K562 (cell line): Measurements from ENCODE around the gene UTP25.

Experiments used
- EP300 ChIP-seq: IDR thresholded peaks from 2 replicates; pipeline ENCODE4 v1.6.1; 2012; ENCODE audit warnings: low read length, improper control_type of control experiment
- HDAC2 ChIP-seq: fragments of 450-650 bp; IDR thresholded peaks from 2 replicates; pipeline ENCODE4 v1.6.1; 2016; ENCODE audit warnings: mild to moderate bottlenecking
- MAFK ChIP-seq: IDR thresholded peaks from 2 replicates; pipeline ENCODE4 v1.6.1; 2011; ENCODE audit warnings: low read length, improper control_type of control experiment
- PML ChIP-seq: IDR thresholded peaks from 2 replicates; pipeline ENCODE4 v1.6.1; 2012; ENCODE audit warnings: low read length, inconsistent platforms
- POLR2G ChIP-seq: fragments of 200-400 bp; formaldehyde crosslinking; IDR thresholded peaks from 2 replicates; pipeline ENCODE4 v1.6.1; 2017; ENCODE audit warnings: low read depth, mild to moderate bottlenecking, antibody characterized with exemption, low read length, moderate library complexity
- SP1 ChIP-seq: sonication (generic); formaldehyde crosslinking; IDR thresholded peaks from 2 replicates; pipeline ENCODE4 v1.8.1; 2022; ENCODE audit warnings: mild to moderate bottlenecking, missing genetic modification reagents
- TARDBP ChIP-seq: fragments of 450-650 bp; IDR thresholded peaks from 2 replicates; pipeline ENCODE4 v1.6.1; 2016
- ZNF77 ChIP-seq: fragments of 250-450 bp; sonication (Bioruptor Pico); IDR thresholded peaks from 2 replicates; pipeline ENCODE4 v1.5.0; 2020
- TF ChIP-seq, protein P1 (sequence below), 3 experiments: IDR thresholded peaks in 2 of 3; conservative IDR thresholded peaks in 1 of 3; 2 replicates each; pipeline ENCODE4 v1.5.1; 2011 to 2012; ENCODE audit warnings: low read length in 3 of 3, mild to moderate bottlenecking in 3 of 3, control low read depth in 2 of 3, improper control_type of control experiment in 1 of 3, inconsistent platforms in 1 of 3, low read depth in 1 of 3, mixed read lengths in 1 of 3, moderate library complexity in 1 of 3; ENCODE audit not compliant: insufficient read depth in 2 of 3

- TF ChIP-seq MAFK (no peak), TARDBP (no peak), HDAC2 (no peak), POLR2G (no peak), ZNF77 (CRISPR knock-in tag) (no peak), EP300 (no peak), PML (no peak), SP1 (CRISPR knock-in tag) (no peak)
- TF ChIP-seq, protein P1, sequence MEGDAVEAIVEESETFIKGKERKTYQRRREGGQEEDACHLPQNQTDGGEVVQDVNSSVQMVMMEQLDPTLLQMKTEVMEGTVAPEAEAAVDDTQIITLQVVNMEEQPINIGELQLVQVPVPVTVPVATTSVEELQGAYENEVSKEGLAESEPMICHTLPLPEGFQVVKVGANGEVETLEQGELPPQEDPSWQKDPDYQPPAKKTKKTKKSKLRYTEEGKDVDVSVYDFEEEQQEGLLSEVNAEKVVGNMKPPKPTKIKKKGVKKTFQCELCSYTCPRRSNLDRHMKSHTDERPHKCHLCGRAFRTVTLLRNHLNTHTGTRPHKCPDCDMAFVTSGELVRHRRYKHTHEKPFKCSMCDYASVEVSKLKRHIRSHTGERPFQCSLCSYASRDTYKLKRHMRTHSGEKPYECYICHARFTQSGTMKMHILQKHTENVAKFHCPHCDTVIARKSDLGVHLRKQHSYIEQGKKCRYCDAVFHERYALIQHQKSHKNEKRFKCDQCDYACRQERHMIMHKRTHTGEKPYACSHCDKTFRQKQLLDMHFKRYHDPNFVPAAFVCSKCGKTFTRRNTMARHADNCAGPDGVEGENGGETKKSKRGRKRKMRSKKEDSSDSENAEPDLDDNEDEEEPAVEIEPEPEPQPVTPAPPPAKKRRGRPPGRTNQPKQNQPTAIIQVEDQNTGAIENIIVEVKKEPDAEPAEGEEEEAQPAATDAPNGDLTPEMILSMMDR (IDR thresholded peaks at IDR 0.05 in 2 of 3, conservative IDR thresholded peaks at IDR 0.05 in 1 of 3; ENCODE audit: insufficient read depth in 2 of 3, low read depth in 1 of 3, low read length in 3 of 3), result no peak
Measured at GRCh38 chr1:209890641-209891330, 63.0 kb downstream of the UTP25 start.
